Measurements from ENCODE around the gene PLN.

DNA sequence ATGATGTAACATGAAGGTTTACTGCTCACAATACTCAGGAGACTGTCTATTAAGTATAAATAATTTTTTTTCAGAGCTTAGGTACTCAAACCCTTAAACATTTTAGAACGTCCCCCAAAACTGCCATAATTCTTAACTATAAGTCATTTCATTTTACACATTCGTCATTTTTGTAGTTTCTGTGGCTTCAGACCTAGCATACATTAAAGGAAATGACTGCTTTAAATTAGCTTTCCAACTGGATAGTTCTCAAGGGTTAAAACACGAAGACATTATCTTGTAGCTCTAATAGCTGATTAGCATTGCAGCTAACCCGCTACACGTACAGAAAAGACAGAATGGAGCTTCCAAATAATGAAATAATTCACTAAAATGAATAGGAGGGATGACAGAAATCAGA lies 24.9 kb upstream of the PLN start:
- TF ChIP-seq, protein P1, sequence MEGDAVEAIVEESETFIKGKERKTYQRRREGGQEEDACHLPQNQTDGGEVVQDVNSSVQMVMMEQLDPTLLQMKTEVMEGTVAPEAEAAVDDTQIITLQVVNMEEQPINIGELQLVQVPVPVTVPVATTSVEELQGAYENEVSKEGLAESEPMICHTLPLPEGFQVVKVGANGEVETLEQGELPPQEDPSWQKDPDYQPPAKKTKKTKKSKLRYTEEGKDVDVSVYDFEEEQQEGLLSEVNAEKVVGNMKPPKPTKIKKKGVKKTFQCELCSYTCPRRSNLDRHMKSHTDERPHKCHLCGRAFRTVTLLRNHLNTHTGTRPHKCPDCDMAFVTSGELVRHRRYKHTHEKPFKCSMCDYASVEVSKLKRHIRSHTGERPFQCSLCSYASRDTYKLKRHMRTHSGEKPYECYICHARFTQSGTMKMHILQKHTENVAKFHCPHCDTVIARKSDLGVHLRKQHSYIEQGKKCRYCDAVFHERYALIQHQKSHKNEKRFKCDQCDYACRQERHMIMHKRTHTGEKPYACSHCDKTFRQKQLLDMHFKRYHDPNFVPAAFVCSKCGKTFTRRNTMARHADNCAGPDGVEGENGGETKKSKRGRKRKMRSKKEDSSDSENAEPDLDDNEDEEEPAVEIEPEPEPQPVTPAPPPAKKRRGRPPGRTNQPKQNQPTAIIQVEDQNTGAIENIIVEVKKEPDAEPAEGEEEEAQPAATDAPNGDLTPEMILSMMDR (IDR thresholded peaks at IDR 0.05), result no peak
- no peak for TF ChIP-seq POLR2A (IDR thresholded peaks at IDR 0.05)
